DOHH2 (cell line): ENCODE results near the gene CYP27B1.

Source experiments
- H3F3A ChIP-seq: fragments of 200-600 bp; sonication (generic), shearing (Covaris generic); 2 replicates; pipeline ENCODE4 v1.6.0; 2016; ENCODE audit warnings: antibody characterized with exemption, mild to moderate bottlenecking; ENCODE audit not compliant: control insufficient read depth, insufficient read depth
- H3K27ac ChIP-seq: fragments of 200-600 bp; sonication (generic); 2 replicates; pipeline ENCODE4 v1.5.1; 2014; ENCODE audit warnings: low read depth, mild to moderate bottlenecking, low read length, moderate library complexity
- H3K27me3 ChIP-seq: fragments of 200-600 bp; sonication (generic); 2 replicates; pipeline ENCODE4 v1.6.1; 2014; ENCODE audit warnings: mild to moderate bottlenecking, low read length, mixed read lengths; ENCODE audit not compliant: control insufficient read depth
- H3K36me3 ChIP-seq: fragments of 200-600 bp; sonication (generic); 2 replicates; pipeline ENCODE4 v1.6.1; 2014; ENCODE audit warnings: mild to moderate bottlenecking, low read length, moderate library complexity, mixed read lengths; ENCODE audit not compliant: control insufficient read depth
- H3K4me1 ChIP-seq: fragments of 200-600 bp; sonication (generic); 2 replicates; pipeline ENCODE4 v1.6.1; 2014; ENCODE audit warnings: mild to moderate bottlenecking, low read length, mixed read lengths; ENCODE audit not compliant: control insufficient read depth
- H3K4me2 ChIP-seq: fragments of 200-600 bp; sonication (generic); 2 replicates; pipeline ENCODE4 v1.6.0; 2014; ENCODE audit warnings: mild to moderate bottlenecking, low read length, moderate library complexity
- H3K4me3 ChIP-seq: fragments of 200-600 bp; sonication (generic); 2 replicates; pipeline ENCODE4 v1.5.1; 2014; ENCODE audit warnings: mild to moderate bottlenecking, low read length, mixed read lengths
- H3K79me2 ChIP-seq: fragments of 200-600 bp; sonication (generic); 2 replicates; pipeline ENCODE4 v1.6.1; 2014; ENCODE audit warnings: mild to moderate bottlenecking, low read length, mixed read lengths; ENCODE audit not compliant: control insufficient read depth
- H3K9me2 ChIP-seq: fragments of 200-600 bp; sonication (generic); replicated peaks from 2 replicates; pipeline ENCODE4 v1.6.1; 2014; ENCODE audit warnings: mild to moderate bottlenecking, low read length, mixed read lengths; ENCODE audit not compliant: control insufficient read depth
- H3K9me3 ChIP-seq: fragments of 200-600 bp; sonication (generic); 2 replicates; pipeline ENCODE4 v1.6.1; 2014; ENCODE audit warnings: antibody characterized with exemption, low read length, mixed read lengths; ENCODE audit not compliant: control insufficient read depth, insufficient read depth
- H4K20me1 ChIP-seq: fragments of 200-600 bp; sonication (generic); 2 replicates; pipeline ENCODE4 v1.6.0; 2014; ENCODE audit warnings: low read depth, mild to moderate bottlenecking, antibody characterized with exemption, low read length, moderate library complexity; ENCODE audit not compliant: control insufficient read depth, insufficient read depth
- CTCF ChIP-seq: fragments of 200-600 bp; sonication (generic); IDR thresholded peaks from one replicate; pipeline ENCODE4 v1.5.1; 2014; ENCODE audit warnings: antibody characterized with exemption, mild to moderate bottlenecking, low read depth, low read length; ENCODE audit not compliant: poor library complexity, severe bottlenecking
- EZH2phosphoT487 ChIP-seq: fragments of 200-600 bp; sonication (generic); IDR thresholded peaks from 2 replicates; pipeline ENCODE4 v1.6.1; 2017; ENCODE audit warnings: borderline replicate concordance, mild to moderate bottlenecking, antibody characterized with exemption, low read length, moderate library complexity, mixed read lengths

The CYP27B1 gene

DNA sequence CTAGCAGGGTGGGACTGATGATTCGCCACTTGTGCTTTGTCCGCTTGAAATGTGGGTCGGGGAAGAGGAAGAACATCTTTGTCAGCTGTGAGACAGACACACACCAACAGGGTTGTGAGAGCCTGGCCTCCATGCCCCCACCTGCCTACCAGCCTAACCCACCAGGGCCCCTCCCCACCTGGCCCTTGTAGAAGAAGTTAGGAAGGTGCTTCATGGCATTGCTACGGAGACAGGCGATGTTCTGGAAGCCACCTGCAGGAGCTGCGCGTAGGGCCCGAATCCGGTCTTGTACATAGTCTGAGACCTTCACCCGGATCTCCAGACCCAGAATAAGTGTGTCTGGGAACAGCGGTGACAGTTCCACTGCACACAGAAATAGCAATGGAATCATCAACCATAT, 2.7 kb upstream of the CYP27B1 start:
- Histone ChIP-seq H3K4me1 (peaks cover 40% of the 10 kb centered on the region), H3K9me2 (no peaks in the 10 kb centered on the region), H4K20me1 (no peaks in the 10 kb centered on the region), H3K79me2 (peaks cover 11% of the 10 kb centered on the region), H3K4me3 (no peak overlapping the region), H3K9me3 (no peaks in the 10 kb centered on the region), H3K36me3 (peaks cover 24% of the 10 kb centered on the region), H3K27ac (no peak overlapping the region), H3K4me2 (no peak overlapping the region), H3K27me3 (peaks cover 25% of the 10 kb centered on the region), H3F3A (no peaks in the 10 kb centered on the region)
- TF ChIP-seq CTCF (no peak), EZH2phosphoT487 (no peak)

DNA sequence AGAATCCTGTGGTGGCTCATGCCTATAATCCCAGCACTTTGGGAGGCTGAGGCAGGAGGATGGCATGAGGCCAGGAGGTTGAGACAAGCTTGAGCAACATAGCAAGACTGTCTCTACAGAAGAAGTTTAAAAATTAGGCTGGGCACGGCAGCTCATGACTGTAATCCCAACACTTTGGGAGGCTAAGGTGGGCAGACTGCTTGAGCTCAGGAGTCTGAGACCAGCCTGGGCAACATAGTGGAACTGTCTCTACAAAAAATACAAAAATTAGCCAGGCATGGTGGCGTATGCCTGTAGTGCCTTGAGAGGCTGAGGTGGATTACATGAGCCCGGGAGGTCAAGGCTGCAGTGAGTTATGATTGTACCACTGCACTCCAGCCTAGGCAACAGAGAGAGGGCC, 998 bp upstream of the CYP27B1 start:
- peaks cover 11% of the 10 kb centered on the region for H3K79me2 ChIP-seq
- H4K20me1 ChIP-seq, result no peaks in the 10 kb centered on the region
- H3K4me1 ChIP-seq, result peaks cover 43% of the 10 kb centered on the region
- no peak overlapping the region for H3K27ac ChIP-seq
- H3K9me3 ChIP-seq, result no peaks in the 10 kb centered on the region
- no peak overlapping the region for H3K4me2 ChIP-seq
- TF ChIP-seq EZH2phosphoT487, result no peak
- TF ChIP-seq CTCF, result no peak
- peaks cover 30% of the 10 kb centered on the region for H3K27me3 ChIP-seq
- H3F3A ChIP-seq, result peaks cover 5% of the 10 kb centered on the region
- H3K9me2 ChIP-seq, result no peaks in the 10 kb centered on the region
- peaks cover 24% of the 10 kb centered on the region for H3K36me3 ChIP-seq
- H3K4me3 ChIP-seq, result no peak overlapping the region

DNA sequence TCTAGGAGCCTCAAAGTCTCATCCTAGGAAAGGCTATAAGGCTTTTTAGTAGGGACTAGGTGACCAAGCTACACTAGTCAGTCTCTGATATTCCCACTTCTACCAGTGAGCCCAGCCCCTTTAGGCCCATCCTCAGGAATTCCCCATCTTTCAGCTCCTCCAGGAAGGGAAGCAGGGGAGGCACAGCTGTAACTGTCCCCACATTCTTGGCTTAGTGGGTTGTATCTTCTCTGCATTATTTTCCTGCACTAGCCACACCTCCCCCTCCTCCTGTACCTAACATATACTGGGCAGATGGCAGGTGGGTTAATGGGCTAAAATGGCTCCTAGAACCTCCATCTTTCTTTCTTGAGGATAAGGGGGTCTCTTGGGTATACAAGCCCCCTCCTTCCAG, 424 bp upstream of the CYP27B1 start:
- H3K36me3 ChIP-seq, result peaks cover 24% of the 10 kb centered on the region
- no peaks in the 10 kb centered on the region for H3K9me2 ChIP-seq
- H3K4me2 ChIP-seq, result no peak overlapping the region
- peaks cover 30% of the 10 kb centered on the region for H3K27me3 ChIP-seq
- TF ChIP-seq CTCF (no peak), EZH2phosphoT487 (no peak)
- peaks cover 11% of the 10 kb centered on the region for H3F3A ChIP-seq
- no peak overlapping the region for H3K27ac ChIP-seq
- peaks cover 40% of the 10 kb centered on the region for H3K4me1 ChIP-seq
- H3K4me3 ChIP-seq, result no peak overlapping the region
- H3K79me2 ChIP-seq, result peaks cover 11% of the 10 kb centered on the region
- H3K9me3 ChIP-seq, result no peaks in the 10 kb centered on the region
- no peaks in the 10 kb centered on the region for H4K20me1 ChIP-seq
